Measurements from ENCODE around the gene LRCH1.

LRCH1 gene

GRCh38 chr13:46641274-46642081, 88.5 kb downstream of the LRCH1 start:
- POLR2A ChIA-PET: interaction anchor here (0.7 kb wide), 1 partner anchor 86 kb away, joined by 3 read pairs; no protein-coding TSS in a partner anchor
- CTCF ChIA-PET: interaction anchor here (0.9 to 1.7 kb wide), 5 partner anchors 9 to 90 kb away, joined by 3 to 5 read pairs (median 3); no protein-coding TSS in a partner anchor
- TF ChIP-seq CTCF (IDR thresholded peaks at IDR 0.05; ENCODE audit: insufficient read depth, low read length, missing control alignments): no peak
- peak overlapping the region; percentile 46 for H3K4me3 ChIP-seq (ENCODE audit: low read depth, low read length)
- no peak for DNase-seq (ENCODE audit: low read depth, low spot score)

- no peak for DNase-seq (ENCODE audit: low read depth, low spot score)
- H3K4me3 ChIP-seq (ENCODE audit: low read depth, low read length): no peak overlapping the region
- POLR2A ChIA-PET: interaction anchor here (0.7 kb wide), 1 partner anchor 87 kb away, joined by 3 read pairs; no protein-coding TSS in a partner anchor
- CTCF ChIA-PET: interaction anchor here (0.9 to 1.7 kb wide), 6 partner anchors 9 to 90 kb away, joined by 3 to 5 read pairs (median 3); no protein-coding TSS in a partner anchor
- TF ChIP-seq CTCF (IDR thresholded peaks at IDR 0.05; ENCODE audit: insufficient read depth, low read length, missing control alignments): no peak
Observed at GRCh38 chr13:46642254-46642653, 89.3 kb downstream of the LRCH1 start.

GRCh38 chr13:46643165-46643777, 90.3 kb downstream of the LRCH1 start:
- H3K4me3 ChIP-seq (ENCODE audit: low read depth, low read length): no peak overlapping the region
- POLR2A ChIA-PET: no interaction called here
- TF ChIP-seq CTCF (IDR thresholded peaks at IDR 0.05; ENCODE audit: insufficient read depth, low read length, missing control alignments): no peak
- no peak for DNase-seq (ENCODE audit: low read depth, low spot score)
- CTCF ChIA-PET: interaction anchor here (0.9 to 1.7 kb wide), 4 partner anchors 12 to 91 kb away, joined by 3 to 4 read pairs (median 3); no protein-coding TSS in a partner anchor

- no peak overlapping the region for H3K4me3 ChIP-seq (ENCODE audit: low read depth, low read length)
- no peak for TF ChIP-seq CTCF (IDR thresholded peaks at IDR 0.05; ENCODE audit: insufficient read depth, low read length, missing control alignments)
- no peak for DNase-seq (ENCODE audit: low read depth, low spot score)
- CTCF ChIA-PET: interaction anchor here (1.1 to 1.5 kb wide), 4 partner anchors 8 to 93 kb away, joined by 3 to 4 read pairs (median 4); no protein-coding TSS in a partner anchor
- POLR2A ChIA-PET: no interaction called here
Observed at GRCh38 chr13:46644816-46645215, 91.8 kb downstream of the LRCH1 start.

- no peak overlapping the region for H3K4me3 ChIP-seq (ENCODE audit: low read depth, low read length)
- DNase-seq (ENCODE audit: low read depth, low spot score): no peak
- TF ChIP-seq CTCF (IDR thresholded peaks at IDR 0.05; ENCODE audit: insufficient read depth, low read length, missing control alignments): no peak
- CTCF ChIA-PET: no interaction called here
- POLR2A ChIA-PET: no interaction called here
Observed at GRCh38 chr13:46647512-46648065, 94.6 kb downstream of the LRCH1 start.

- no peak for TF ChIP-seq CTCF (IDR thresholded peaks at IDR 0.05; ENCODE audit: insufficient read depth, low read length, missing control alignments)
- POLR2A ChIA-PET: interaction anchor here (0.6 kb wide), 1 partner anchor 10 kb away, joined by 3 read pairs; no protein-coding TSS in a partner anchor
- CTCF ChIA-PET: no interaction called here
- no peak for DNase-seq (ENCODE audit: low read depth, low spot score)
- no peak overlapping the region for H3K4me3 ChIP-seq (ENCODE audit: low read depth, low read length)
Observed at GRCh38 chr13:46648166-46648607, 95.2 kb downstream of the LRCH1 start.

All from AG04449 (cell line).